GM12878 (cell line): ENCODE results near the gene CSTB. TPM values are rescaled to one million over a fixed set of nuclear protein-coding genes. Genes with fewer than 3 reads are reported as not detected.

Source experiments
- ASH2L ChIP-seq: fragments of 300-600, 200-600 bp; sonication (generic); IDR thresholded peaks from 2 replicates; pipeline ENCODE4 v1.6.1; 2017; ENCODE audit warnings: low read depth, mild to moderate bottlenecking, borderline replicate concordance
- BCL3 ChIP-seq: IDR thresholded peaks from 2 replicates; pipeline ENCODE4 v1.6.1; 2011; ENCODE audit warnings: borderline replicate concordance, low read depth, mild to moderate bottlenecking, moderate library complexity, low read length; ENCODE audit not compliant: insufficient read depth, poor library complexity, severe bottlenecking
- CBFB ChIP-seq: IDR thresholded peaks from 2 replicates; pipeline ENCODE4 v1.6.1; 2016; ENCODE audit warnings: antibody characterized with exemption, low read depth
- CBX3 ChIP-seq: fragments of 200-600 bp; sonication (generic); IDR thresholded peaks from 2 replicates; pipeline ENCODE4 v1.6.1; 2016; ENCODE audit warnings: low read depth, borderline replicate concordance
- DPF2 ChIP-seq: fragments of 450-650 bp; IDR thresholded peaks from 2 replicates; pipeline ENCODE4 v1.6.1; 2017; ENCODE audit warnings: mild to moderate bottlenecking
- E2F8 ChIP-seq: fragments of 450-650 bp; IDR thresholded peaks from 2 replicates; pipeline ENCODE4 v1.6.1; 2018; ENCODE audit warnings: mild to moderate bottlenecking, low read depth, moderate library complexity; ENCODE audit not compliant: partially characterized antibody
- ELK1 ChIP-seq: IDR thresholded peaks from 2 replicates; pipeline ENCODE4 v1.6.1; 2012; ENCODE audit warnings: low read depth, low read length, improper control_type of control experiment
- HDAC6 ChIP-seq: fragments of 200-600 bp; sonication (generic); IDR thresholded peaks from one replicate; pipeline ENCODE4 v1.8.0; 2017; ENCODE audit warnings: antibody characterized with exemption; ENCODE audit not compliant: unreplicated experiment
- HDGF ChIP-seq: fragments of 450-650 bp; IDR thresholded peaks from 2 replicates; pipeline ENCODE4 v1.6.1; 2016; ENCODE audit warnings: antibody characterized with exemption
- NFXL1 ChIP-seq: fragments of 450-650 bp; IDR thresholded peaks from 2 replicates; pipeline ENCODE4 v1.6.1; 2017; ENCODE audit warnings: antibody characterized with exemption, mild to moderate bottlenecking, borderline replicate concordance
- NR2C1 ChIP-seq: fragments of 450-650 bp; IDR thresholded peaks from 2 replicates; pipeline ENCODE4 v1.6.1; 2017; ENCODE audit warnings: antibody characterized with exemption, mild to moderate bottlenecking, moderate library complexity
- PAX5 ChIP-seq: IDR thresholded peaks from 2 replicates; pipeline ENCODE4 v1.6.1; 2011; ENCODE audit warnings: low read depth, low read length, borderline replicate concordance
- PKNOX1 ChIP-seq: fragments of 450-650 bp; IDR thresholded peaks from 2 replicates; pipeline ENCODE4 v1.6.1; 2016; ENCODE audit warnings: mild to moderate bottlenecking
- RAD51 ChIP-seq: fragments of 450-650 bp; IDR thresholded peaks from 2 replicates; pipeline ENCODE4 v1.6.1; 2016; ENCODE audit warnings: moderate library complexity, mild to moderate bottlenecking, inconsistent platforms
- RFX5 ChIP-seq: IDR thresholded peaks from 2 replicates; pipeline ENCODE4 v1.6.1; 2011; ENCODE audit warnings: low read depth, low read length, improper control_type of control experiment
- SIN3A ChIP-seq: IDR thresholded peaks from 2 replicates; pipeline ENCODE4 v1.6.1; 2012; ENCODE audit warnings: low read depth, low read length, improper control_type of control experiment
- SMAD5 ChIP-seq: IDR thresholded peaks from 2 replicates; pipeline ENCODE4 v1.6.1; 2016; ENCODE audit warnings: antibody characterized with exemption, low read depth
- SMARCA5 ChIP-seq: fragments of 450-650 bp; IDR thresholded peaks from 2 replicates; pipeline ENCODE4 v1.6.1; 2017; ENCODE audit warnings: mild to moderate bottlenecking
- SREBF2 ChIP-seq: IDR thresholded peaks from 2 replicates; pipeline ENCODE4 v1.6.1; 2012; ENCODE audit warnings: mild to moderate bottlenecking, low read length
- SRF ChIP-seq, 2 experiments: IDR thresholded peaks; 2 replicates each; pipeline ENCODE4 v1.6.1; 2011; ENCODE audit warnings: low read depth in 2 of 2, low read length in 2 of 2, mild to moderate bottlenecking in 1 of 2, moderate library complexity in 1 of 2
- SUZ12 ChIP-seq: fragments of 200-600 bp; sonication (generic); IDR thresholded peaks from one replicate; pipeline ENCODE4 v1.6.1; 2018; ENCODE audit warnings: antibody characterized with exemption, mild to moderate bottlenecking; ENCODE audit not compliant: unreplicated experiment
- TBL1XR1 ChIP-seq: IDR thresholded peaks from 2 replicates; pipeline ENCODE4 v1.6.1; 2012; ENCODE audit warnings: low read depth, low read length, improper control_type of control experiment
- USF2 ChIP-seq: IDR thresholded peaks from 2 replicates; pipeline ENCODE4 v1.6.1; 2011; ENCODE audit warnings: low read depth, low read length, improper control_type of control experiment, borderline replicate concordance
- ZSCAN29 ChIP-seq: fragments of 450-650 bp; IDR thresholded peaks from 2 replicates; pipeline ENCODE4 v1.6.1; 2017; ENCODE audit warnings: mild to moderate bottlenecking, moderate library complexity
- polyA plus RNA-seq, 11 experiments: library from polyadenylated mRNA; depleted of rRNA in 4 of 11; unstranded in 6 of 11; stranded (reverse) in 5 of 11; fragments of >200 nt; fragmentation: Nextera tagmentation in 4 of 11; fragmentation: Illumina TruSeq in 1 of 11; extraction: Ambion mirVana in 4 of 11; extraction: Trizol in 1 of 11; gene quantifications; 1 replicate in 1 of 11; 2 replicates in 10 of 11; pipeline versions ENCODE4 v1.2.1 to v1.2.3, GENCODE V29; 2011 to 2016; ENCODE audit warnings: inconsistent platforms in 2 of 11, missing spikeins in 2 of 11, low read depth in 1 of 11
- total RNA-seq, 4 experiments: library from RNA; depleted of rRNA in 3 of 4; stranded (reverse); fragments of >200 nt in 3 of 4; fragmentation: Illumina TruSeq in 1 of 4; extraction: Trizol in 1 of 4; gene quantifications; 2 replicates each; pipeline versions ENCODE4 v1.2.1 to v1.2.3, GENCODE V29; 2013 to 2021

The CSTB gene
- total and polyA plus RNA-seq, 10 of the 15 experiments (the other 5 are each of a cell fraction or from before 2014, with no cell fraction given): 12.5 to 82.7 (median 41.9) TPM

- TF ChIP-seq ASH2L (no peak), CBFB (no peak), SUZ12 (no peak), BCL3 (no peak), ZSCAN29 (peak; percentile 62), SREBF2 (no peak), PKNOX1 (no peak), NFXL1 (no peak; the same call in 1 of the 2 replicates), HDGF (no peak), ELK1 (no peak), PAX5 (0 out of 2 replicates have a peak, but pooled peaks have one; percentile 1), DPF2 (peak; percentile 81), RFX5 (no peak), NR2C1 (no peak), USF2 (peak; percentile 77), TBL1XR1 (no peak), E2F8 (no peak), CBX3 (no peak), RAD51 (peak; percentile 92), SMAD5 (no peak; the same call in 1 of the 2 replicates), SIN3A (no peak), SMARCA5 (peak; percentile 75), SRF (IDR thresholded peaks at IDR 0.05; ENCODE audit: low read depth in 2 of 2, low read length in 2 of 2) (no peak), HDAC6 (peak; percentile 84)
These were observed at the start of gene CSTB (continued) for GRCh38 chr21:43775795-43776430.
